HepG2 (cell line): ENCODE results near the gene ANKRD27. TPM values are rescaled to one million over a fixed set of nuclear protein-coding genes. Genes with fewer than 3 reads are reported as not detected.

ENCODE experiments used
- DNMT3B ChIP-seq: conservative IDR thresholded peaks from 2 replicates; pipeline ENCODE4 v1.6.1; 2016; ENCODE audit warnings: missing biosample characterization, control low read depth
- ETV6 ChIP-seq: sonication (generic); formaldehyde crosslinking; conservative IDR thresholded peaks from 2 replicates; pipeline ENCODE4 v1.4.0; 2020; ENCODE audit warnings: missing genetic modification reagents
- PITX1 ChIP-seq: sonication (generic); formaldehyde crosslinking; IDR thresholded peaks from 2 replicates; pipeline ENCODE4 v1.5.1; 2020; ENCODE audit warnings: mild to moderate bottlenecking, missing genetic modification reagents
- PPARG ChIP-seq: conservative IDR thresholded peaks from 2 replicates; pipeline ENCODE4 v1.6.1; 2016; ENCODE audit warnings: missing biosample characterization, missing genetic modification reagents
- REL ChIP-seq: sonication (generic); formaldehyde crosslinking; conservative IDR thresholded peaks from 2 replicates; pipeline ENCODE4 v1.8.0; 2022; ENCODE audit warnings: mild to moderate bottlenecking, missing genetic modification reagents, moderate library complexity
- RXRA ChIP-seq: sonication (generic); formaldehyde crosslinking; IDR thresholded peaks from 2 replicates; pipeline ENCODE4 v1.5.1; 2020; ENCODE audit warnings: missing genetic modification reagents
- SMARCC2 ChIP-seq: fragments of 450-650 bp; IDR thresholded peaks from 2 replicates; pipeline ENCODE4 v1.6.1; 2017; ENCODE audit warnings: antibody characterized with exemption, mild to moderate bottlenecking
- TAF1 ChIP-seq: sonication (generic); formaldehyde crosslinking; IDR thresholded peaks from 2 replicates; pipeline ENCODE4 v1.4.0; 2020; ENCODE audit warnings: missing genetic modification reagents
- ZFP36 ChIP-seq: fragments of 150-350 bp; IDR thresholded peaks from 2 replicates; pipeline ENCODE4 v1.6.1; 2018; ENCODE audit warnings: borderline replicate concordance, low read length, low read depth; ENCODE audit not compliant: partially characterized antibody
- ZMYM3 ChIP-seq: sonication (generic); formaldehyde crosslinking; IDR thresholded peaks from 2 replicates; pipeline ENCODE4 v1.5.1; 2020; ENCODE audit warnings: mild to moderate bottlenecking, missing genetic modification reagents
- ZNF160 ChIP-seq: sonication (generic); formaldehyde crosslinking; IDR thresholded peaks from 2 replicates; pipeline ENCODE4 v1.8.0; 2022; ENCODE audit warnings: mild to moderate bottlenecking, inconsistent platforms, missing genetic modification reagents
- ZNF17 ChIP-seq: sonication (generic); formaldehyde crosslinking; IDR thresholded peaks from 2 replicates; pipeline ENCODE4 v1.5.0; 2020; ENCODE audit warnings: mild to moderate bottlenecking, missing genetic modification reagents
- ZNF253 ChIP-seq: sonication (generic); formaldehyde crosslinking; IDR thresholded peaks from 2 replicates; pipeline ENCODE4 v1.8.0; 2022; ENCODE audit warnings: mild to moderate bottlenecking, missing genetic modification reagents, borderline replicate concordance
- ZNF333 ChIP-seq: sonication (generic); formaldehyde crosslinking; IDR thresholded peaks from 2 replicates; pipeline ENCODE4 v1.4.0; 2020; ENCODE audit warnings: mild to moderate bottlenecking, missing genetic modification reagents, borderline replicate concordance
- ZNF530 ChIP-seq: sonication (generic); formaldehyde crosslinking; IDR thresholded peaks from 2 replicates; pipeline ENCODE4 v1.5.0; 2020; ENCODE audit warnings: low read depth, mild to moderate bottlenecking, missing genetic modification reagents
- ZNF883 ChIP-seq: sonication (generic); formaldehyde crosslinking; IDR thresholded peaks from 2 replicates; pipeline ENCODE4 v1.5.1; 2020; ENCODE audit warnings: mild to moderate bottlenecking, missing genetic modification reagents; ENCODE audit errors: not compliant biosample characterization
- ZSCAN25 ChIP-seq: sonication (generic); formaldehyde crosslinking; IDR thresholded peaks from 2 replicates; pipeline ENCODE4 v1.8.0; 2022; ENCODE audit warnings: mild to moderate bottlenecking, missing genetic modification reagents
- polyA plus RNA-seq, 8 experiments: library from polyadenylated mRNA; depleted of rRNA in 3 of 8; stranded (reverse) in 7 of 8; unstranded in 1 of 8; fragments of >200 nt; fragmentation: Illumina TruSeq in 4 of 8; extraction: Trizol in 4 of 8; gene quantifications; 2 replicates each; pipeline versions ENCODE4 v1.2.1 to v1.2.3, GENCODE V29; 2011 to 2016; ENCODE audit warnings: low read depth in 4 of 8, missing spikeins in 1 of 8, mixed read lengths in 1 of 8; ENCODE audit not compliant: insufficient read depth in 1 of 8
- total RNA-seq, 5 experiments: library from RNA; depleted of rRNA; stranded (reverse); fragments of >200 nt; fragmentation: Illumina TruSeq; extraction: Trizol; gene quantifications; 2 replicates each; pipeline ENCODE4 v1.2.3, GENCODE V29; 2016; ENCODE audit warnings: low read depth in 1 of 5
- TF ChIP-seq, protein P1 (sequence below): sonication (generic); formaldehyde crosslinking; IDR thresholded peaks from 2 replicates; pipeline ENCODE4 v1.4.0; 2020; ENCODE audit warnings: missing genetic modification reagents
- TF ChIP-seq, protein P2 (sequence below): sonication (generic); formaldehyde crosslinking; IDR thresholded peaks from 2 replicates; pipeline ENCODE4 v1.8.1; 2023; ENCODE audit warnings: mild to moderate bottlenecking, missing genetic modification reagents
- TF ChIP-seq, protein P3 (sequence below): sonication (generic); formaldehyde crosslinking; IDR thresholded peaks from 2 replicates; pipeline ENCODE4 v1.4.0; 2020; ENCODE audit warnings: missing genetic modification reagents, borderline replicate concordance

The ANKRD27 gene
- total and polyA plus RNA-seq, 2 of the 13 experiments (the other 11 are each of a cell fraction or from before 2014, with no cell fraction given), result 22.2 to 23.7 TPM

DNA sequence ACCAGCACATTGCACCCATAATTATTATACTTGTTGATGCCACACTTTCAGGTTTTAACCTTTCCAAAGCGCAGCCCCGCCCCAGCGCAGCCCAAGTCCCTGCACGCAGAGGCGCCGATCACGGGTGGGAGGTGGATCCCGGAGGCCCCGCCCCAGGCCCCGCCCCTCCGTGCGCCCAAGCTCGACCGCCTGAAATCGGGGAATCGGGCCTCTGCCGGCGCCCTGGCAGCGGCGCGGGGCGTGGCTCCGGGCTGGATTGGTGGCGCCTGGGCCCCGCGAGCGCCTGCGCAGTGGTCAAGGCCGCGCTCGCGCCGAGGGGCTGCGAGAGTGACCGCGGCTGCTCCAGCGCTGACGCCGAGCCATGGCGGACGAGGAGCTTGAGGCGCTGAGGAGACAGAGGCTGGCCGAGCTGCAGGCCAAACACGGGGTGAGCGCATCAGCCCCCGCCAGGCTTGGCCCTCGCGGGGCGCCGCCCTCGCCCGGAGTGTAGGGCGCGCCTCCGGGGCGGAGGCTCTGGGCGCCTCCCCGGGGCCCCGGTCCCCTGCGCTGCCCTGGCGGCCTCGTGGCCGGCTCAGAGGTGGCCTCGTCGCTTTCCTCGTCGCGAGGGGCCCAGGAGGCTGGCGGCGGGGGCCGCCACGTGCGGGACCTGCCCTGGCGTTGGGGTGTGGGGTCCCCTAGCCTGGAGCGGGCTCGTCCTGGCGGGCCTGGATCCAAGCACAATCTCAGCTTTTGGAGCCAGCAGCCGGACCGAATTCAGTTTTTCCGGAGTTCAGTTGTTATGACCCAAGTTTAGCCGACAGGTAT lies 93.9 kb downstream of the ANKRD27 start, which contains the start of gene PDCD5 (continued):
- no peak for TF ChIP-seq SMARCC2
- TF ChIP-seq ZMYM3 (CRISPR knock-in tag), result no peak
- TF ChIP-seq ZNF530 (CRISPR knock-in tag), result no peak
- peak; percentile 63 for TF ChIP-seq ZSCAN25
- TF ChIP-seq DNMT3B, result no peak
- no peak for TF ChIP-seq ZNF333
- TF ChIP-seq, protein P1, sequence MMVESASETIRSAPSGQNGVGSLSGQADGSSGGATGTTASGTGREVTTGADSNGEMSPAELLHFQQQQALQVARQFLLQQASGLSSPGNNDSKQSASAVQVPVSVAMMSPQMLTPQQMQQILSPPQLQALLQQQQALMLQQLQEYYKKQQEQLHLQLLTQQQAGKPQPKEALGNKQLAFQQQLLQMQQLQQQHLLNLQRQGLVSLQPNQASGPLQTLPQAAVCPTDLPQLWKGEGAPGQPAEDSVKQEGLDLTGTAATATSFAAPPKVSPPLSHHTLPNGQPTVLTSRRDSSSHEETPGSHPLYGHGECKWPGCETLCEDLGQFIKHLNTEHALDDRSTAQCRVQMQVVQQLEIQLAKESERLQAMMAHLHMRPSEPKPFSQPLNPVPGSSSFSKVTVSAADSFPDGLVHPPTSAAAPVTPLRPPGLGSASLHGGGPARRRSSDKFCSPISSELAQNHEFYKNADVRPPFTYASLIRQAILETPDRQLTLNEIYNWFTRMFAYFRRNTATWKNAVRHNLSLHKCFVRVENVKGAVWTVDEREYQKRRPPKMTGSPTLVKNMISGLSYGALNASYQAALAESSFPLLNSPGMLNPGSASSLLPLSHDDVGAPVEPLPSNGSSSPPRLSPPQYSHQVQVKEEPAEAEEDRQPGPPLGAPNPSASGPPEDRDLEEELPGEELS (CRISPR knock-in tag), result no peak
- no peak for TF ChIP-seq PITX1 (CRISPR knock-in tag)
- TF ChIP-seq ZNF17 (CRISPR knock-in tag), result no peak
- TF ChIP-seq, protein P2, sequence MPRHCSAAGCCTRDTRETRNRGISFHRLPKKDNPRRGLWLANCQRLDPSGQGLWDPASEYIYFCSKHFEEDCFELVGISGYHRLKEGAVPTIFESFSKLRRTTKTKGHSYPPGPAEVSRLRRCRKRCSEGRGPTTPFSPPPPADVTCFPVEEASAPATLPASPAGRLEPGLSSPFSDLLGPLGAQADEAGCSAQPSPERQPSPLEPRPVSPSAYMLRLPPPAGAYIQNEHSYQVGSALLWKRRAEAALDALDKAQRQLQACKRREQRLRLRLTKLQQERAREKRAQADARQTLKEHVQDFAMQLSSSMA, result no peak
- TF ChIP-seq PPARG (CRISPR knock-in tag), result no peak
- no peak; the same call in 1 of the 2 replicates for TF ChIP-seq ETV6 (CRISPR knock-in tag)
- no peak for TF ChIP-seq ZNF253 (CRISPR knock-in tag)
- TF ChIP-seq, protein P3, sequence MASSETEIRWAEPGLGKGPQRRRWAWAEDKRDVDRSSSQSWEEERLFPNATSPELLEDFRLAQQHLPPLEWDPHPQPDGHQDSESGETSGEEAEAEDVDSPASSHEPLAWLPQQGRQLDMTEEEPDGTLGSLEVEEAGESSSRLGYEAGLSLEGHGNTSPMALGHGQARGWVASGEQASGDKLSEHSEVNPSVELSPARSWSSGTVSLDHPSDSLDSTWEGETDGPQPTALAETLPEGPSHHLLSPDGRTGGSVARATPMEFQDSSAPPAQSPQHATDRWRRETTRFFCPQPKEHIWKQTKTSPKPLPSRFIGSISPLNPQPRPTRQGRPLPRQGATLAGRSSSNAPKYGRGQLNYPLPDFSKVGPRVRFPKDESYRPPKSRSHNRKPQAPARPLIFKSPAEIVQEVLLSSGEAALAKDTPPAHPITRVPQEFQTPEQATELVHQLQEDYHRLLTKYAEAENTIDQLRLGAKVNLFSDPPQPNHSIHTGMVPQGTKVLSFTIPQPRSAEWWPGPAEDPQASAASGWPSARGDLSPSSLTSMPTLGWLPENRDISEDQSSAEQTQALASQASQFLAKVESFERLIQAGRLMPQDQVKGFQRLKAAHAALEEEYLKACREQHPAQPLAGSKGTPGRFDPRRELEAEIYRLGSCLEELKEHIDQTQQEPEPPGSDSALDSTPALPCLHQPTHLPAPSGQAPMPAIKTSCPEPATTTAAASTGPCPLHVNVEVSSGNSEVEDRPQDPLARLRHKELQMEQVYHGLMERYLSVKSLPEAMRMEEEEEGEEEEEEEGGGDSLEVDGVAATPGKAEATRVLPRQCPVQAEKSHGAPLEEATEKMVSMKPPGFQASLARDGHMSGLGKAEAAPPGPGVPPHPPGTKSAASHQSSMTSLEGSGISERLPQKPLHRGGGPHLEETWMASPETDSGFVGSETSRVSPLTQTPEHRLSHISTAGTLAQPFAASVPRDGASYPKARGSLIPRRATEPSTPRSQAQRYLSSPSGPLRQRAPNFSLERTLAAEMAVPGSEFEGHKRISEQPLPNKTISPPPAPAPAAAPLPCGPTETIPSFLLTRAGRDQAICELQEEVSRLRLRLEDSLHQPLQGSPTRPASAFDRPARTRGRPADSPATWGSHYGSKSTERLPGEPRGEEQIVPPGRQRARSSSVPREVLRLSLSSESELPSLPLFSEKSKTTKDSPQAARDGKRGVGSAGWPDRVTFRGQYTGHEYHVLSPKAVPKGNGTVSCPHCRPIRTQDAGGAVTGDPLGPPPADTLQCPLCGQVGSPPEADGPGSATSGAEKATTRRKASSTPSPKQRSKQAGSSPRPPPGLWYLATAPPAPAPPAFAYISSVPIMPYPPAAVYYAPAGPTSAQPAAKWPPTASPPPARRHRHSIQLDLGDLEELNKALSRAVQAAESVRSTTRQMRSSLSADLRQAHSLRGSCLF (CRISPR knock-in tag), result no peak
- no peak for TF ChIP-seq REL (CRISPR knock-in tag)
- peak; percentile 73 for TF ChIP-seq TAF1 (CRISPR knock-in tag)
- peak; percentile 23; the same call in 1 of the 2 replicates for TF ChIP-seq ZNF160 (CRISPR knock-in tag)
- TF ChIP-seq ZFP36, result no peak
- TF ChIP-seq ZNF883, result peak; percentile 23
- TF ChIP-seq RXRA (CRISPR knock-in tag), result 0 out of 2 replicates have a peak, but pooled peaks have one; percentile 19
